SIG-M5 (cell line): ENCODE results near the gene STEAP1.

Experiments
- DNase-seq: peaks from one replicate; lab custom pipeline; 2025; lab: John Stamatoyannopoulos, UW

The STEAP1 gene

DNA sequence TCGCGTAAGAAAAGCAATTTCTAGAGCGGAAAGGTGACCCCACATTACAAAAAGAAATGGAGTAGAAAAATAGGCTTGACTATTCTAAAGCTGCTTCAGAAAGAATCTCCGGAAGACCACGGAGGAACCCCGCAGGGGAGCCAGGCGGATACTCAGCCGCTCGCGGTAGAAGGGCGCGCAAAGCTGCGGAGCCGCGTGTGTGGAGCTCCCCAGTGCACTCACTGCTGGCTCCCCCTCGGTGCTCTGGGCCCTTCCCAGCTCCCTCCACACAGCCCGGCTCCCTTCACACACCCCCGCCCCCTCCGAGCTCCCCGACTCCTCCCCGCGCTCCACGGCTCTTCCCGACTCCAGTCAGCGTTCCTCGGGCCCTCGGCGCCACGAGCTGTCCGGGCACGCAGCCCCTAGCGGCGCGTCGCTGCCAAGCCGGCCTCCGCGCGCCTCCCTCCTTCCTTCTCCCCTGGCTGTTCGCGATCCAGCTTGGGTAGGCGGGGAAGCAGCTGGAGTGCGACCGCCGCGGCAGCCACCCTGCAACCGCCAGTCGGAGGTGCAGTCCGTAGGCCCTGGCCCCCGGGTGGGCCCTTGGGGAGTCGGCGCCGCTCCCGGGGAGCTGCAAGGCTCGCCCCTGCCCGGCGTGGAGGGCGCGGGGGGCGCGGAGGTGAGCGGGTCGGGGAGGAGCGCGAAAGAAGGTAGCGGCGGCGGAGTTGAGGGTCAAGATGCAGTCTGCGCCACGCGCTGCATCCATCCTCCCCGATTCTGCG, 57.3 kb downstream of the STEAP1 start, which contains the start of gene STEAP2:
TSS of gene STEAP2 (plus strand) at position 350 of the 758 bp plus-strand sequence. CDS start 13,343 bp downstream, outside the sequence.
- no peak for DNase-seq

DNA sequence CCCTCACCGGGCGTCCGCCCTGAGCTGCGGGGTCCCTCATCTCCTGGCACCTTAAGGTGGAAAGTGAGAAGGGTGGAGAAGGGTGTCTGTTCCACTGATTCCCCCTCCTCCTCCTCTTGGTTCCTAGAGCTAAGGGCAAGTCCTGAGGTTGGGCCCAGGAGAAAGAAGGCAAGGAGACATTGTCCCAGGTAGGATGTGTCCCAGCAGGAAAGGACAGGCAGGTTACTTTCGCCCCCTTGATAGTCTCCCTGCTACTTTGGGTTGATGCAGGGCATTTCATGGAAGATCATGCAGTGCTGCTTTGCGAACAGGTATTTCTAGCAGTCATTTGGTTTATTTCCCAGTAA, 57.9 kb downstream of the STEAP1 start:
- DNase-seq = no peak

DNA sequence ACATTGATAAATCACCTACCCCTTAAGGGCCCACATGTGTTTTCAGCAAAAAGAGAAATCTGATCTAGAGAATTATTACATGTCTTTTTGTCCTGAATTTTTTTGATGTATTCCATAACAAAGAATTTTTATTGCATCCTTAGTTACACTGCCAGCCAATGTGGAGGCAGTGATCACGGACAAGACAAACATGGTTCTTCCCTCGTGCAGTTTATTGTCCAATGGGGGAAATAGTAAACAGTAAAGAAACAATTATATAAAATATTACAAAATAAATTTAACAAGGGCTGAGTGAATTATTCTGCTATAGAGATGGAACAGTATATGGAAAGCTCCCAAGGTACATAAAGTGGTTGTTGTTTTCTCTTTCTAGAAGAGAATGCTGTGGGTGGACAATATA, 59.3 kb downstream of the STEAP1 start:
- no peak for DNase-seq
